CD4-positive, alpha-beta T cell (primary cell): ENCODE measurements around the gene FBLN1. TPM values are rescaled to one million over a fixed set of nuclear protein-coding genes. Genes with fewer than 3 reads are reported as not detected.

ENCODE experiments used
- ATAC-seq: fragments of 200-7000 bp; cut with Tn5 transposase; one replicate; pipeline ENCODE4 v1.10.0; 2022; ENCODE audit warnings: mild to moderate bottlenecking; ENCODE audit not compliant: poor library complexity
- CTCF ChIA-PET: fragments of 350-600 bp; sonication (Branson Sonifier 250); formaldehyde crosslinking; loops from one replicate; lab custom pipeline; 2021; ENCODE audit warnings: antibody characterized with exemption, inconsistent platforms; lab: Charles Lee
- POLR2A ChIA-PET: fragments of 350-600 bp; sonication (Branson Sonifier 250); formaldehyde crosslinking; loops from one replicate; lab custom pipeline; 2021; ENCODE audit warnings: antibody characterized with exemption, inconsistent platforms; lab: Charles Lee
- DNase-seq, 14 experiments: peaks; one replicate each; pipeline ENCODE4 v3.0.0-alpha.2; 2013 to 2020; ENCODE audit warnings: mixed read lengths in 2 of 14
- H3K27ac ChIP-seq, 2 donors: one replicate each; pipeline versions ENCODE4 v1.5.1 to v1.7.0; 2013; ENCODE audit warnings: low read length in 2 of 2, low read depth in 1 of 2, mild to moderate bottlenecking in 1 of 2
- H3K27me3 ChIP-seq, 2 experiments: 1 replicate in 1 of 2; 2 replicates in 1 of 2; pipeline versions ENCODE4 v1.6.1 to v1.7.0; 2013; ENCODE audit warnings: low read length in 2 of 2, control low read depth in 1 of 2, mild to moderate bottlenecking in 1 of 2, moderate library complexity in 1 of 2; ENCODE audit not compliant: insufficient read depth in 2 of 2, control insufficient read depth in 1 of 2
- H3K36me3 ChIP-seq: one replicate; pipeline ENCODE4 v1.6.1; 2013; ENCODE audit warnings: low read length, control low read depth; ENCODE audit not compliant: insufficient read depth
- H3K4me1 ChIP-seq: one replicate; pipeline ENCODE4 v1.6.1; 2013; ENCODE audit warnings: low read length, control low read depth; ENCODE audit not compliant: insufficient read depth
- H3K4me3 ChIP-seq: one replicate; pipeline ENCODE4 v1.5.1; 2013; ENCODE audit warnings: mild to moderate bottlenecking, low read length, moderate library complexity
- H3K9me3 ChIP-seq, 2 experiments: 1 replicate in 1 of 2; 2 replicates in 1 of 2; pipeline versions ENCODE4 v1.6.1 to v1.7.0; 2013; ENCODE audit warnings: low read length in 2 of 2, mild to moderate bottlenecking in 2 of 2, control low read depth in 1 of 2, moderate library complexity in 1 of 2; ENCODE audit not compliant: control insufficient read depth in 1 of 2, insufficient read depth in 1 of 2
- H3K27ac Mint-ChIP-seq: one replicate; pipeline ENCODE4 v1.8.0; 2020; ENCODE audit warnings: mixed read lengths
- H3K27me3 Mint-ChIP-seq: one replicate; pipeline ENCODE4 v1.8.0; 2021; ENCODE audit warnings: mixed read lengths
- H3K36me3 Mint-ChIP-seq: one replicate; pipeline ENCODE4 v1.8.0; 2021; ENCODE audit warnings: low read depth, mixed read lengths
- H3K4me1 Mint-ChIP-seq: one replicate; pipeline ENCODE4 v1.8.0; 2021; ENCODE audit warnings: low read depth, mixed read lengths
- H3K4me3 Mint-ChIP-seq: one replicate; pipeline ENCODE4 v1.8.0; 2020; ENCODE audit warnings: mild to moderate bottlenecking, mixed read lengths
- H3K9me3 Mint-ChIP-seq: one replicate; pipeline ENCODE4 v1.8.0; 2020; ENCODE audit warnings: mixed read lengths
- CTCF ChIP-seq: fragments of 200-600 bp; IDR thresholded peaks from one replicate; pipeline ENCODE4 v1.8.0; 2022; ENCODE audit warnings: antibody characterized with exemption, mild to moderate bottlenecking
- intact Hi-C, 2 experiments: fragments of 100-400 bp; cut with DNase I in 1 of 2; cut with micrococcal nuclease in 1 of 2; formaldehyde crosslinking; loops; one replicate each; pipeline versions ENCODE4 v1.15.1 to v1.9.0; 2023 to 2025; cut with DNase I, micrococcal nuclease
- total RNA-seq, 174 experiments: library from RNA in 2 of 174; stranded (reverse) in 2 of 174; gene quantifications; one replicate each; pipeline ENCODE4 v1.2.3 and lab custom pipeline; 2021 to 2026

Gene FBLN1
- total RNA-seq, 2 experiments from 2014 or later = not detected

- ATAC-seq (no peak), DNase-seq (no peak)
- H3K9me3 ChIP-seq = no peaks in the 10 kb centered on the region
- Mint-ChIP-seq H3K4me3 (no peak overlapping the region), H3K27me3 (no peaks in the 10 kb centered on the region), H3K9me3 (no peaks in the 10 kb centered on the region), H3K27ac (no peak overlapping the region), H3K36me3 (no peaks in the 10 kb centered on the region), H3K4me1 (no peaks in the 10 kb centered on the region)
- intact Hi-C loops = no loop called here
- H3K4me1 ChIP-seq = no peaks in the 10 kb centered on the region
- ChIA-PET POLR2A (no interaction called here), CTCF (no interaction called here)
- no peaks in the 10 kb centered on the region for H3K36me3 ChIP-seq
- peaks cover 0 to 2% of the 10 kb centered on the region in 2 experiments for H3K27me3 ChIP-seq
- H3K4me3 ChIP-seq = no peak overlapping the region
- no peak overlapping the region for H3K27ac ChIP-seq
- TF ChIP-seq CTCF = no peak
These were observed 44.2 kb upstream of the FBLN1 start for GRCh38 chr22:45458532-45458931.

GRCh38 chr22:45459235-45459634 is 43.4 kb upstream of the FBLN1 start:
- Mint-ChIP-seq H3K36me3 (no peaks in the 10 kb centered on the region), H3K4me1 (no peaks in the 10 kb centered on the region), H3K4me3 (no peak overlapping the region), H3K9me3 (no peaks in the 10 kb centered on the region), H3K27ac (no peak overlapping the region), H3K27me3 (no peaks in the 10 kb centered on the region)
- ChIA-PET CTCF (no interaction called here), POLR2A (no interaction called here)
- intact Hi-C loops = no loop called here
- no peak for DNase-seq
- no peak overlapping the region for H3K27ac ChIP-seq
- H3K36me3 ChIP-seq = no peaks in the 10 kb centered on the region
- H3K4me3 ChIP-seq = no peak overlapping the region
- TF ChIP-seq CTCF = no peak
- no peak for ATAC-seq
- no peaks in the 10 kb centered on the region for H3K4me1 ChIP-seq
- H3K9me3 ChIP-seq = no peaks in the 10 kb centered on the region
- H3K27me3 ChIP-seq = no peaks in the 10 kb centered on the region

GRCh38 chr22:45460288-45461109 is 42.2 kb upstream of the FBLN1 start:
- Histone ChIP-seq H3K4me3 (no peak overlapping the region), H3K9me3 (no peaks in the 10 kb centered on the region), H3K27me3 (no peaks in the 10 kb centered on the region), H3K4me1 (no peaks in the 10 kb centered on the region), H3K27ac (no peak overlapping the region), H3K36me3 (no peaks in the 10 kb centered on the region)
- ChIA-PET CTCF (no interaction called here), POLR2A (no interaction called here)
- Mint-ChIP-seq H3K4me1 (no peaks in the 10 kb centered on the region), H3K27me3 (no peaks in the 10 kb centered on the region), H3K4me3 (no peak overlapping the region), H3K9me3 (no peaks in the 10 kb centered on the region), H3K27ac (no peak overlapping the region), H3K36me3 (no peaks in the 10 kb centered on the region)
- no peak for TF ChIP-seq CTCF
- intact Hi-C loops = no loop called here
- DNase-seq = no peak
- no peak for ATAC-seq
